Lower leg skin (tissue), 4 donors: ENCODE data around the gene KCTD15. TPM values are rescaled to one million over a fixed set of nuclear protein-coding genes. Genes with fewer than 3 reads are reported as not detected.
A peak's percentile ranks its signal among the peaks of the same experiment; 100 is the strongest.

Source experiments
- DNase-seq, 2 donors: peaks; one replicate each; pipeline ENCODE4 v3.0.0-alpha.2; 2019; ENCODE audit warnings: low spot score in 2 of 2
- H3K4me3 ChIP-seq: fragments of 200-600 bp; sonication (generic); 2 replicates; pipeline ENCODE4 v1.5.1; 2017; ENCODE audit warnings: mild to moderate bottlenecking, low read depth; ENCODE audit not compliant: poor library complexity, severe bottlenecking
- POLR2A ChIP-seq, 2 donors: fragments of 450-650 bp; IDR thresholded peaks; one replicate each; pipeline ENCODE4 v1.6.1; 2016 to 2017; ENCODE audit warnings: antibody characterized with exemption in 2 of 2, mild to moderate bottlenecking in 1 of 2, moderate library complexity in 1 of 2
- WGBS, 2 donors: methylation state at CpG; one replicate each; pipeline ENCODE4 v1.1.5; 2018; 5-methylcytosine and 5-hydroxymethylcytosine counted together
- intact Hi-C: fragments of 100-400 bp; cut with DNase I; formaldehyde crosslinking; loops from one replicate; pipeline ENCODE4 v1.15.0; 2023; ENCODE audit warnings: low total_unique reads
- total RNA-seq, 4 donors: library from RNA; depleted of rRNA; stranded (reverse); fragments of >200 nt; gene quantifications; one replicate each; pipeline ENCODE4 v1.1.0, GENCODE V29; 2016
- TF ChIP-seq, protein P1 (sequence below), 3 donors: fragments of 450-650 bp; IDR thresholded peaks; one replicate each; pipeline ENCODE4 v1.5.1; 2016; ENCODE audit warnings: antibody characterized with exemption in 3 of 3, mild to moderate bottlenecking in 3 of 3, moderate library complexity in 2 of 3

Gene KCTD15
- total RNA-seq, 4 donors from 2014 or later: 140 to 190 (median 164) TPM

DNA sequence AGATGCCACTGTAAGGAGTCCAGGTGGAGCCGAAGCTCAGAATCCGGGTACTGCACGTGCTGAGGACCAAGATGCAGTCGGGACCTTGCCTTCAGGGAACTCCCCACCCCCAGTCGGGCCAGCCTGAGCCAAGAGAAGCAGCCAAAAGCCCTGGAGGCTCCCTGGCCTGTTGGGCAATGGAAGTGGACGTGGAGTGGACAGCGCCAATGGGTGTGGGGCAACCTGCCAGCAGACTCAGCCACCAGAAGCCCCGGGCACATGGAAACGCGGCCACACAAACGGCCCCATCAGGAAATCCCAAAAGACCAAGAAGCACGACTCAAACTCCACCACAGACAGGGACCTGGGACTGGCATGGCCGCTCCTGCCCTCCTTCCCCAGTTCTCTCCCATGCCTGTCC lies 30.0 kb upstream of the KCTD15 start:
- H3K4me3 ChIP-seq: no peak overlapping the region
- no peak for DNase-seq
- 76 to 78% methylated on average over 5 to 13 of the region's 13 CpGs for whole genome bisulfite sequencing, 2 donors
- intact Hi-C loops: no loop called here
- TF ChIP-seq, protein P1, sequence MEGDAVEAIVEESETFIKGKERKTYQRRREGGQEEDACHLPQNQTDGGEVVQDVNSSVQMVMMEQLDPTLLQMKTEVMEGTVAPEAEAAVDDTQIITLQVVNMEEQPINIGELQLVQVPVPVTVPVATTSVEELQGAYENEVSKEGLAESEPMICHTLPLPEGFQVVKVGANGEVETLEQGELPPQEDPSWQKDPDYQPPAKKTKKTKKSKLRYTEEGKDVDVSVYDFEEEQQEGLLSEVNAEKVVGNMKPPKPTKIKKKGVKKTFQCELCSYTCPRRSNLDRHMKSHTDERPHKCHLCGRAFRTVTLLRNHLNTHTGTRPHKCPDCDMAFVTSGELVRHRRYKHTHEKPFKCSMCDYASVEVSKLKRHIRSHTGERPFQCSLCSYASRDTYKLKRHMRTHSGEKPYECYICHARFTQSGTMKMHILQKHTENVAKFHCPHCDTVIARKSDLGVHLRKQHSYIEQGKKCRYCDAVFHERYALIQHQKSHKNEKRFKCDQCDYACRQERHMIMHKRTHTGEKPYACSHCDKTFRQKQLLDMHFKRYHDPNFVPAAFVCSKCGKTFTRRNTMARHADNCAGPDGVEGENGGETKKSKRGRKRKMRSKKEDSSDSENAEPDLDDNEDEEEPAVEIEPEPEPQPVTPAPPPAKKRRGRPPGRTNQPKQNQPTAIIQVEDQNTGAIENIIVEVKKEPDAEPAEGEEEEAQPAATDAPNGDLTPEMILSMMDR (IDR thresholded peaks at IDR 0.05): no peak
- no peak for TF ChIP-seq POLR2A (IDR thresholded peaks at IDR 0.05)

GRCh38 chr19:33767898-33768413 lies 28.7 kb upstream of the KCTD15 start:
- intact Hi-C loops: loop anchor here (2.0 kb wide), 1 partner anchor 337 kb away; no protein-coding TSS in a partner anchor
- 38 to 40% methylated on average over 9 of the region's 9 CpGs for WGBS, 2 donors
- TF ChIP-seq POLR2A (IDR thresholded peaks at IDR 0.05): no peak
- TF ChIP-seq, protein P1 (IDR thresholded peaks at IDR 0.05): no peak
- H3K4me3 ChIP-seq: no peak overlapping the region
- DNase-seq: no peak

DNA sequence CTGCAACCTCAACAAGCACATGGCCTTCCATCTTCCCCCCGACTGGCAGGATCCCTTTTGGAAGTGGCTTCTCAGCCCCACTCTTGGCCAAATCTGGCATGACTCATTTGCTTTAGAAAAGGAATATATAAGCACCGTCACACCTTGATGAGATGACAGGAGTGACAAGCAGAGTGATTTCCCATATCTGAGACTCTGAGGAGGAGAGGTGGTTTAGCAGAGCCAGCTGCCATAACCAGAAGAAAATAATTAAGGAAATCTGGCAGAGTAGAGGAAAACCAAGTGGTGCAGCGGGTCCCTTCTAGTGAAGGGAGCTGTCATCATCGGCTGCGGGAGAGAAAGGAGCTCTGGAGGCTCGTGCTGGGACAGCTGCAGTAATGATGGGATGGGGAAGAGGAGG lies 27.5 kb upstream of the KCTD15 start:
- TF ChIP-seq POLR2A (IDR thresholded peaks at IDR 0.05): no peak
- TF ChIP-seq, protein P1 (IDR thresholded peaks at IDR 0.05): no peak
- 43 to 47% methylated on average over 6 of the region's 6 CpGs for WGBS, 2 donors
- DNase-seq: no peak
- intact Hi-C loops: loop anchor here (2.0 kb wide), 1 partner anchor 338 kb away; no protein-coding TSS in a partner anchor
- H3K4me3 ChIP-seq: no peak overlapping the region

DNA sequence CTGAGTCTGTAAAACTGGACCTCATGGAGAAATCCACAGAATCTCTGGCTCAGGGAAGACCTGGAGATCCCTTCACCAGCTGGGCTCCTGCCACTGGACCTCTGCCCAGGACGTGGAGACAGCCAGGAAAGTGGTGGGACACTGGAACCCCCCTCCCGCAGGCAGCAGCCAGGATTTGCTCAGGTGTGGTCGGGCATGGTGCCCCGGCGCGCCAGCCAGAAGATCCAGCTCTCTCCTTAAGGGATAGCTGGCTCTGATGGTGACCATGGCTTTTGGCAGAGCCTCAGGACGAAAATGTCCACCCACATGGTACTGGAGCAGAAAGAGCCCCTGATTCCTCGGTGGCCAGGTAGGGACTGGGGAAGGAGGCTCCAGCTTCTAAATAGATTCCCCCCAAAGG lies 26.6 kb upstream of the KCTD15 start:
- H3K4me3 ChIP-seq: no peak overlapping the region
- TF ChIP-seq POLR2A (IDR thresholded peaks at IDR 0.05): no peak
- TF ChIP-seq, protein P1 (IDR thresholded peaks at IDR 0.05): no peak
- 57 to 73% methylated on average over 4 to 8 of the region's 8 CpGs for WGBS, 2 donors
- intact Hi-C loops: loop anchor here (10.0 kb wide), 1 partner anchor 945 kb away; no protein-coding TSS in a partner anchor
- DNase-seq: no peak

DNA sequence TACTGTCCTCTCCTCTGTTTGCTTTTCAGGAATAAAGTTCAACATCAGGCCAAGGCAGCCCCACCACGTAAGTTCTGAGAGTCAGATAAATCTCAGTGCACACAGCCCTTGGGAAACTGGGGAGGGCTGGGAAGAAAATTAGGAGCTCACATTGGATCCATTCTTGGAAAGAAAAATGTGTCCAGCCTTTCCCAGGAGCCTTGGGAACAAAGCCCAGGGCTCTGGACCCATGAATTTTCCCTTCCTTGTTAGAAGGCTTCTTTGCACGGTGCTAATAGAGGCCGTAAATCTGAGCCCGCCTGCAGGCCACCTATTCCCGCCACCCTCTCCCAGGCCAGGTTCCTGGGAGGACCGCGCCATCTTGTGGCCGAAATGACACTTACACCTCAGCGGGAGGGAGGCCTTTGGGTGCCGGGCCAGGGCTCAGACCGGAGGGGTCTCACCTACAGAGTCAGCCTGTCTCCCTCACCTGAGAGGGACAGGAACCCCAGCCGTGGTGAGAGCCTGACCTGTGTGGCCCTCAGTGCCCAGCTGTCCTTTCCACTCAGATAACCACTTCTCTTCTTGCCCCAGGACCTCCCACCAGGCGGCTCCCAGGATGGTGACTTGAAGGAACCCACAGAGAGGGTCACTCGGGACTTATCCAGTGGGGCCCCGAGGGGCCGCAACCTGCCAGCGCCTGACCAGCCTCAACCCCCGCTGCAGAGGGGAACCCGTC lies 25.1 kb upstream of the KCTD15 start:
- WGBS, 2 donors: 26 to 29% methylated on average over 19 of the region's 19 CpGs
- no peak overlapping the region for H3K4me3 ChIP-seq
- no peak for TF ChIP-seq POLR2A (IDR thresholded peaks at IDR 0.05)
- TF ChIP-seq, protein P1 (IDR thresholded peaks at IDR 0.05): peak in 1 of 3 donors; percentile 25
- intact Hi-C loops: loop anchor here (10.0 kb wide), 1 partner anchor 943 kb away; no protein-coding TSS in a partner anchor
- peak; percentile 39 to 94 for DNase-seq
